ENCODE results near the gene COL1A2.

Gene COL1A2

GRCh38 chr7:94433224-94433623 lies 38.5 kb downstream of the COL1A2 start:
- no peak overlapping the region for H3K27ac ChIP-seq
- TF ChIP-seq, protein P1, sequence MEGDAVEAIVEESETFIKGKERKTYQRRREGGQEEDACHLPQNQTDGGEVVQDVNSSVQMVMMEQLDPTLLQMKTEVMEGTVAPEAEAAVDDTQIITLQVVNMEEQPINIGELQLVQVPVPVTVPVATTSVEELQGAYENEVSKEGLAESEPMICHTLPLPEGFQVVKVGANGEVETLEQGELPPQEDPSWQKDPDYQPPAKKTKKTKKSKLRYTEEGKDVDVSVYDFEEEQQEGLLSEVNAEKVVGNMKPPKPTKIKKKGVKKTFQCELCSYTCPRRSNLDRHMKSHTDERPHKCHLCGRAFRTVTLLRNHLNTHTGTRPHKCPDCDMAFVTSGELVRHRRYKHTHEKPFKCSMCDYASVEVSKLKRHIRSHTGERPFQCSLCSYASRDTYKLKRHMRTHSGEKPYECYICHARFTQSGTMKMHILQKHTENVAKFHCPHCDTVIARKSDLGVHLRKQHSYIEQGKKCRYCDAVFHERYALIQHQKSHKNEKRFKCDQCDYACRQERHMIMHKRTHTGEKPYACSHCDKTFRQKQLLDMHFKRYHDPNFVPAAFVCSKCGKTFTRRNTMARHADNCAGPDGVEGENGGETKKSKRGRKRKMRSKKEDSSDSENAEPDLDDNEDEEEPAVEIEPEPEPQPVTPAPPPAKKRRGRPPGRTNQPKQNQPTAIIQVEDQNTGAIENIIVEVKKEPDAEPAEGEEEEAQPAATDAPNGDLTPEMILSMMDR (conservative IDR thresholded peaks at IDR 0.05): no peak

- TF ChIP-seq, protein P1 (conservative IDR thresholded peaks at IDR 0.05): no peak
Measured at GRCh38 chr7:94434042-94434441, 39.3 kb downstream of the COL1A2 start.

GRCh38 chr7:94436018-94436604 lies 41.4 kb downstream of the COL1A2 start:
- no peak overlapping the region for H3K27ac ChIP-seq
- TF ChIP-seq, protein P1 (conservative IDR thresholded peaks at IDR 0.05): peak; percentile 91

More at GRCh38 chr7:94434042-94434441, 39.3 kb downstream of the COL1A2 start:
- no peak overlapping the region for H3K27ac ChIP-seq

DNA sequence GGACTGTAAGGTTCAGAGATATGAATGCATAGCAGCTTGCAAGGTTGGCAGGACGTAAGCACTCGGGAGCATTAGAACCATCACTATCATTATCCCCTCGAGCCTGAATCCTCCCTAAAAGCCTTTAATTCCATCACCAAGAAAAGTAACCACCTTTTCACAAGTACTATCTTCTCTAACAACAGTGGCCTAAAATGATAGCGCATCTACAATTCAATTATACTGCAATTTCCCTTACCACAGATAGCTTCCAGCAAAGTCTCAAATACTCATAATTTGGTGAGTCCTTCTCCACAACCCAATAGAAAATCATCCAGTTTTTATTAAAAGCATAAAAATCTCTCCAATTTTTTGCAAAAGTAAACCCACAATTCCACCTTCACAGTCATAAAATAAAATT lies 42.0 kb downstream of the COL1A2 start:
- TF ChIP-seq, protein P1 (conservative IDR thresholded peaks at IDR 0.05): no peak
- no peak overlapping the region for H3K27ac ChIP-seq

DNA sequence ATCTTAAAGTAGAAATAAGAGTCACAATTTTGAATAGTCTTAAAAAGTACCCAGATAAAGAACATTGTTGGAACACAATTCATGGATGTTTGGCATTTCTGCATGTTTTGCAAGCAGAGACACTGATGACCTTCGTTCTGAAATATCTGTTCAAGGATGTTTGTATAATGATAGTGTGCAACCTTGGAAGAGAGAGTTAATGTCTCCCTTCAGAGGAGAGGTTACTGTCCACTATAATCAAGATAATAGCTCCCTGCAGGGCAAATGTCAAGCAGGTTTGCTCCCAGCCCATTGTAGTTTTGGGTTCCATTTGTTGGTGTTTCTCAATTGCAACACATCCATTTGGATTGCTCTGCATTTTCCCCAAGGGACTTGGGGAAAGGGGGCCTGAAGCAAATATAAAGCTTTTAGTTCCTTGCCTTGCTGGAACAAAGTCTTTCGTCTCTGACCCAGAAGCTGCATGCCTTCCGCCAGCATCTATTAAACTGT lies 45.2 kb downstream of the COL1A2 start:
- no peak overlapping the region for H3K27ac ChIP-seq
- TF ChIP-seq, protein P1 (conservative IDR thresholded peaks at IDR 0.05): no peak

DNA sequence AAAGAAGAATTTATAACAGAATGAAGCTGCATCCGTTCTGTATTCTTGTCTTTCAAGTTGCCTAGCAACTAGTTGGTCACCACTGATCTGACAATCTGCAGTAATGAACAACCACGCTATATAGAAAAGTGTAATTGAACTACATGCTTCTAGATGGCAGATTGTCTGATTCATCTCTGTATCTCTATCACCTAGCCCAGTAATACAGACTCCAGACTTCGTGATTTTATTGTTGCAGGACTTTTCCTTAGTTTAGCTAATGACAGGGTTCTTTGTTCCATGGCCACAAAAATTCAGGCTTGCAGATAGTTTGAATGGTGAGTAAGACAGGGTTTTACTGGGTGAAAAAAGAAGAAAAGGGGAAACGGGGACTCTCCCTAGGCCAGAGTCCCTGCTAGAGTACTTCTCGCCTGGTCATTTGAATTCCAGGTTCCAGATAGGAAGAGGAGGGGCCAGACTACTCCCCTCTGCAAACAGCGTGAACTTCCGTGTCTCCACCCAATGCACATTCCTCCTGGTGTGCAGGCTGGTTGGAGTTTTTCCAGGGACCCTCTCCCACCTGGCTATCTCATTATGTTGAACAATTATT lies 45.9 kb downstream of the COL1A2 start:
- TF ChIP-seq, protein P1 (conservative IDR thresholded peaks at IDR 0.05): no peak
- no peak overlapping the region for H3K27ac ChIP-seq

- TF ChIP-seq, protein P1 (conservative IDR thresholded peaks at IDR 0.05): no peak
- no peak overlapping the region for H3K27ac ChIP-seq
Measured at GRCh38 chr7:94441138-94441537, 46.4 kb downstream of the COL1A2 start.
